Skin epidermis (tissue), 12 donors: ENCODE measurements around the gene CT83.

Experiments
- H3K27ac ChIP-seq, 21 experiments: fragments of 200-600 bp; sonication (generic) in 11 of 21; one replicate each; pipeline ENCODE4 v1.5.0; 2020; ENCODE audit warnings: mild to moderate bottlenecking in 3 of 21, inconsistent platforms in 2 of 21, moderate library complexity in 2 of 21
- H3K4me3 ChIP-seq, 7 experiments: fragments of 200-600 bp; sonication (generic) in 2 of 7; one replicate each; pipeline ENCODE4 v1.5.0; 2020; ENCODE audit warnings: inconsistent platforms in 2 of 7, mild to moderate bottlenecking in 2 of 7, moderate library complexity in 1 of 7

The CT83 gene, protein sequence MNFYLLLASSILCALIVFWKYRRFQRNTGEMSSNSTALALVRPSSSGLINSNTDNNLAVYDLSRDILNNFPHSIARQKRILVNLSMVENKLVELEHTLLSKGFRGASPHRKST

DNA sequence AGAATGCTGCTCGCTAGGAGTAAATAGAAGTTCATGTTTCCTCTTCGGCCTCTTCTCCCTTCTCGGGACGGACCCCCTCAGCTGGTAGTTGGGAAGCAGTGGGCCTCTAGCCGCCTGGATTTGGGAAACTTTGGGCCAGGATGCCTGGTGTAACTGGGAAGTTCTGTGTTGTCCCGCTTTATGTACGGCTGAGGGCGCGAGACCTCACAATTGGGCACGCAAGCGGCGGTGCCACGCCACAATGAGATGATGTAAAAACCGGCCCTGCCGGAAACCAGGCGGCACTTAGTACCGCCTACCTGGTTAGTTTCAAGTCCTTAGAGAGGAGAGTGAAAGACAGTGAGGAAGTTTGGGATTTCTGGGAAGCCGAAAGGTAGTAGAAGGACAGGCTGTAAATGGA is at the start of gene CT83:
TSS of gene CT83 (minus strand) at position 155 of the 400 bp plus-strand sequence. CDS start at position 35, 120 bp downstream.
- Histone ChIP-seq H3K4me3 (no peak within 1 kb of the TSS), H3K27ac (no peak within 1 kb of the TSS)

DNA sequence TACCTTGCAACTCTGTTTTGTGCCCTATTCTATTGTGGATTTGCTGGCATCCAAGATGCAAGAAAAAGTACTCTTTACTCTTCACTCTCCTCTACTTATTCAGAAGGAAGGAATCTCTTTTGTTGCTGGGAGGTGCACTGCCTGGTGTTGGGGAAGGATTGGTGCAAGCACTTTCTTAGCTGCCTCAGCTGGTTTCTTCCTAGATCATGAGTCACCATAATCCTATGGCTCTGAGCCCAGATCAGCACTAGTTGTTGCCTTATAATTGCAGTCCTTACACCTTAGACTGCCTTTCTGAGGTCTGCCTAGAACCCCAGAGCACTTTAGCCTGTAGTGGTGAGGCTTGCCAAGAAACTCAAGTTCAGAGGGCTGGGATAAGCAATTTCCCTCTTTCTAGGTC is 37.0 kb upstream of the CT83 start:
- Histone ChIP-seq H3K4me3 (no peak overlapping the region), H3K27ac (no peak overlapping the region)

DNA sequence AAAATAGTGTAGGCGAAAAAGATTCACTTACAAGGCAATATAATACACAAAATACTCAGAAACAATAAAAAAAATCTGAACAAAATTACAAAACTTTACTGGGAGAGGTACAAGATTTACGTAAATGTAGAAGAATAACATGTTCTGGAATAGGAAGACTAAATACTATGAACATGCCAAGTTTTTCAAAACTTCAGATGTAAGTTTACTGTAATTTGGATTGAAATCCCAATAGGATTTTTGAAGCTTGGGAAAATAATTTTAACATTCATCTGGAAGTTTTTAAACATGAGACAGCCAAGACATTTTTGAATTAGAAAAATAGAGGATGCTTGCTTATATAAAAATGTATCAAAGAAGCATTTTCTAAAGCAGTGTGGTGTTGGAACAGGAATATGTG is 30.5 kb upstream of the CT83 start:
- no peak overlapping the region for H3K27ac ChIP-seq
- no peak overlapping the region for H3K4me3 ChIP-seq

DNA sequence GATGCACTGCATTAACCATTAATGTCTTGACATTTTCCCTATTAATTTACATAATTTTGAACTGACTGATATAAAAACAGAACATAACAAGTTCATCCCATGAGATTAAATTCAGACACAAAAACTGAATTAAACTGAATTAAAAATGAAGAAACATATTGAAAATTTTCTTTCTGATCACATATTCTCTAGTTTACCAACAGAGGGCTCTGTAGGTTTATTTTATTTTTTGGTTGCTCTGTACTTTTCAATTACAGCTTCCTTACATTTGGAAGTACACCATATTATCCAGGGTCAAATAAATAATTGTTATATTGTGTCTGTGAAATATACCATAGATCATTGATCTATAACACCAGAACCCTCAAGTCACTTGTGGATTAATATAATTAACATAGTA is 27.3 kb upstream of the CT83 start:
- Histone ChIP-seq H3K4me3 (no peak overlapping the region), H3K27ac (no peak overlapping the region)

DNA sequence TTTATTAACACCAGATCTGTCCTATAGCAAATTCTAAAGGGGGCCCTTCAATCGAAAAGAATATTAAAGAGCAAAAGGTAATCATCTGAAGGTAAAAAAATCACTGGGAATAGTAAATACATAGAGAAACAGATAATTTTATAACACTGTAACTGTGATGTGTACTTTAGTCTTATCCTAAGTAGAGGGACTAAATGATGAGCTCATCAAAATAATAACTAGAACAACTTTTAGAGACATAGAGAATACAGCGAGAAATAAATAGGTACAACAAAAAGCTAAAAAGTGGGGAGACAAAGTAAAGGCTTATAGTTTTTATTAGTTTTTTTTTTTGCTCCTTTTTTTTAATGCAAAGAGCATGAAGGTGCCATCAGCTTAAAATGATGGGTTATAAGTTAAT is 17.3 kb upstream of the CT83 start:
- no peak overlapping the region for H3K4me3 ChIP-seq
- H3K27ac ChIP-seq = no peak overlapping the region

DNA sequence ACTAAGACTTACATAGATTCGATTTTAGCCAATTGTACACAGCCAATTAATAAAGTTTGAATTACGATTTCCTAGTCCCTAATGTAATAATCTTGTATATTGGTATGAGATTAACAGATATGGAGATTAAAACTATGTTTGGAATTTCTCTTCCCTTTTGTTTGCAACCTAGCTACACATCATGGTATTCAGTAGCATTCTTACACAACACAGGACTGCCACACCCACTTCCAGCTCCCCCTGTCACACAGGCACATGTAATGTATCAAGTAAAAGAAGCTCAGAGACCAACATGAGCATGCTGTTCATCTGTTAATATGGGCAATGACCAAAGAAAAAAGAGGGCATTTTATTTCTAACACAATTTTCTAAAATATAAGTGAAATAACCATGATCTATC is 13.6 kb downstream of the CT83 start:
- Histone ChIP-seq H3K27ac (no peak overlapping the region), H3K4me3 (no peak overlapping the region)

DNA sequence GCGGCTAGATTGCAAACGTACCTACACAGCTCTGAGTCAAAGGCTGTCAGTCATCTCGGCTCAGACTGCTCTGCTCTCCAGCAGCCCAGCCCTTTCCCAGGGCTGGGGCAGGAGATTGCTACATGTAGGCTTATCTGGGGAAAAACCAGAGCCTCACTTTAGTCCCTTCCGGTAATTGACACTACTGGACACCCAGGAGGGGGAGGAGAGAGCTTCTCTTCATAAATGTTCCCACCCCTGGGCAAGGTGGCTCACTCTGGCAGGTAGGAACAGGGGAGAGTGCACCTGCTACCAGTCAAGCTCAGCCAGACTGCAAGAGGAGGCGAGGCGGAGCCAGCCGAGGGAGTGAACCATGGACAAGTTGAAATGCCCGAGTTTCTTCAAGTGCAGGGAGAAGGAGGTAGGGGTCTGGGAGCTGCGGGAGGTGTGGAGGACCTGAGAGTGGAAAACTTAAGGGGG is 26.4 kb downstream of the CT83 start, which contains the start of gene SLC6A14:
TSS of gene SLC6A14 (plus strand) at position 249 of the 459 bp plus-strand sequence. CDS start at position 353, 104 bp downstream.
- Histone ChIP-seq H3K4me3 (no peak within 1 kb of the TSS), H3K27ac (no peak within 1 kb of the TSS)

DNA sequence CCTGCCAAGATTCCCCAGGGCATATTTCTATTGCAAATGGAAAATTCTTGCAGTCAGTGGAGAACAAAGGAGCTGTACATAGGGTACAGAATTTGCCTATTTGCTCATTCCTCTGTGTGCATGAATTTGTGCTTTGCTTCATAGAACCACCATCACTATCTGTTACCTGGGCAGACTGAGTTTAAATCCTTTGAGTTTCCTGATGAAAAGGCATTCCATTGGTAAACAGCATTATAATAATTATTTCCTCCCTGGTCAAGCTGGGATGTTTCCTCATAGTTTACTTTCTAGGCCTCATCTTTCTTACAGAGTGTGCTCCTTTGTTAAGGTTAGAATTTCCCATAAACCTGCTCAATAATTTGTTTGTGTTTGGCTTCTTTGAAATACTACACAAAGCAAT is 27.2 kb downstream of the CT83 start:
- no peak overlapping the region for H3K27ac ChIP-seq
- H3K4me3 ChIP-seq = no peak overlapping the region

DNA sequence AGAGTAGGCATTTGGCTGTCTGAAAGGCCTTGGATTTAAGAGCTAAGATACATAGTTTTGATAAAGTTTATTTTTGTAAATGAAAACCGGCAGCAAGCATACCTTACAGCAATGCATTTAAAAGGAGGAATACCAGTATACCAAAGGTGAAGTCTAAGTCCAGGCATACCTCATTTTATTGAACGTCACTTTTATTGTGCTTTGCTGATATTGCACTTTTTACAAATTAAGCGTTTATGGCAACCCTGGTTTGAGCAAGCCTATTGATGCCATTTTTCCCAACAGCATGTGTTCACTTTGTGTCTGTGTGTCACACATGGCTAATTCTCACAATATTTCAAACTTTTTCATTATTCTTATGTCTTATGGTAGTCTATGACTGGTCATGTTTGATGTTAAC is 34.8 kb downstream of the CT83 start:
- Histone ChIP-seq H3K27ac (no peak overlapping the region), H3K4me3 (no peak overlapping the region)

DNA sequence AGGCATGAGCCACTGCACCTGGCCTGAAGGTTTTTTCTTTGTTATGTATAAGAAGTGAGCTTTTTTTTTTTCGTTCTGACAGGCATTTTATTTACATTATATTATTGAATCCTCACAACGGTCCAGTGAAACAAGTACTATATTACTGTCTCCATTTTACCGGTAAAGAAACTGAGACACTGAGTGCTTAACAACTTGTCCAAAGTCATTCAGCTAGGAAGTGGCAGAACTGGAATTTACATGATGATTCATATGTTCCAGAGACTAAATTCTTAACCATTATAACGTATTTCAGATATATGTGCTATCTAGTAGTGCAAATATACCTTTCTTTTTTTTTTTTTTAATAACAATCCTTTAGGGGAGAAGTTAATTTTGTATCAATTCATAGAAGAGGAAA is 44.8 kb downstream of the CT83 start:
- Histone ChIP-seq H3K27ac (no peak overlapping the region), H3K4me3 (no peak overlapping the region)

DNA sequence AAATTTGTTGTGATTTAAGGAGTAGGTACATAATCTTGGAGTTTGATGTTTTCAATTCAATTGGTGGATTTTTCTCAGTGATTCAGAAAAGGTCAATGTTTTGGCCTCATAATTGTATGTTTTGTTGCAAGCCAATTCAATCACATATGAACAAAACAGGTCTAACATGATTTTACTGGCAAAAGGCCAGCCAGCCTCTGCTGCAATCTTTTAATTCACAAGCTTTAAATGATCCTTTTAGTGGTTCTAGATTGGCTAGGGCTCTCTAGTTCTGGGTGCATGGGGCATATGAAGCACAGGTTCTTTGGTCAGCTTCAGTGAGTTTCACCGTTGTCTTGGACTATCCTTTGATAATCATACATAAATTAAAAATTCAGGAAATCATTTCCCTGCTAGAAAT is 45.6 kb downstream of the CT83 start:
- Histone ChIP-seq H3K27ac (no peak overlapping the region), H3K4me3 (no peak overlapping the region)

DNA sequence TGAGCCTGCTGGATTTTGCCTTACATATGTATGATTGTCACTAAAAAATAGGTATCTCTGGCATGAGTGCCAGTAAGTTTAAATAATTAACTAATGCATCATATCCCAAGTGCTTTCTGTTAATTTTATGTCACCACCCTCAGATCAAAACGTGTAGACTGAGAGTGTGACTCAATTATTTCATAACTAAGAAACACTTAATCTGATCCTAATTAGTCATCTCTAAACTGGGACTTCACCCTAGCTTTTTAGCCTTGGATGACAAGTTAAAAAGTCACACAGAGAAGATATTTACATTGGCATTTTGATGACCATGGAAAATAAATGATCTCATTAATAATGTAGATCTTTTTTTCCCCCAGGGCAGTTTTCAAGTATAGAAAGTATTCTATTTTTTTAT is 49.5 kb downstream of the CT83 start:
- Histone ChIP-seq H3K4me3 (no peak overlapping the region), H3K27ac (no peak overlapping the region)
